ENCODE data around the gene TEAD1.
A peak's percentile ranks its signal among the peaks of the same experiment; 100 is the strongest.

Gene TEAD1

GRCh38 chr11:12673924-12674570, at the start of gene TEAD1:
Gene TEAD1 (plus strand): TSS chr11:12674421.
- H3K27ac ChIP-seq = peak within 1 kb of the TSS; percentile 95
- ChIA-PET CTCF (interaction anchor here (0.7 kb wide), 1 partner anchor 186 kb away, joined by 5 read pairs; no protein-coding TSS in a partner anchor), POLR2A (ENCODE audit: low non-redundant PET) (interaction anchor here (0.5 to 0.6 kb wide), 2 partner anchors 137 to 416 kb away, joined by 3 read pairs; no protein-coding TSS in a partner anchor)
- no peak for TF ChIP-seq CTCF (conservative IDR thresholded peaks at IDR 0.05; ENCODE audit: low read depth)
- DNase-seq (ENCODE audit: low spot score) = peak; percentile 94

GRCh38 chr11:12624595-12624994, 49.6 kb upstream of the TEAD1 start:
- CTCF ChIA-PET = no interaction called here

GRCh38 chr11:12625438-12626071, 48.7 kb upstream of the TEAD1 start:
- ChIA-PET POLR2A (ENCODE audit: low non-redundant PET) (no interaction called here), CTCF (no interaction called here)
- peak; percentile 25 for DNase-seq (ENCODE audit: low spot score)
- no peak for TF ChIP-seq CTCF (conservative IDR thresholded peaks at IDR 0.05; ENCODE audit: low read depth)
- no peak overlapping the region for H3K27ac ChIP-seq

More at GRCh38 chr11:12624595-12624994, 49.6 kb upstream of the TEAD1 start:
- TF ChIP-seq CTCF (conservative IDR thresholded peaks at IDR 0.05; ENCODE audit: low read depth) = no peak
- POLR2A ChIA-PET (ENCODE audit: low non-redundant PET) = no interaction called here
- no peak for DNase-seq (ENCODE audit: low spot score)
- no peak overlapping the region for H3K27ac ChIP-seq

- ChIA-PET POLR2A (ENCODE audit: low non-redundant PET) (no interaction called here), CTCF (no interaction called here)
- DNase-seq (ENCODE audit: low spot score) = no peak
- TF ChIP-seq CTCF (conservative IDR thresholded peaks at IDR 0.05; ENCODE audit: low read depth) = no peak
- H3K27ac ChIP-seq = no peak overlapping the region
Observed at GRCh38 chr11:12626616-12627015, 47.6 kb upstream of the TEAD1 start.

- TF ChIP-seq CTCF (conservative IDR thresholded peaks at IDR 0.05; ENCODE audit: low read depth) = no peak
- no peak for DNase-seq (ENCODE audit: low spot score)
- ChIA-PET POLR2A (ENCODE audit: low non-redundant PET) (no interaction called here), CTCF (interaction anchor here (0.6 kb wide), 1 partner anchor 270 kb away, joined by 3 read pairs; no protein-coding TSS in a partner anchor)
- H3K27ac ChIP-seq = no peak overlapping the region
Observed at GRCh38 chr11:12628314-12628713, 45.9 kb upstream of the TEAD1 start.

- no peak for DNase-seq (ENCODE audit: low spot score)
- ChIA-PET CTCF (interaction anchor here (0.6 kb wide), 1 partner anchor 1208 kb away, joined by 3 read pairs; no protein-coding TSS in a partner anchor), POLR2A (ENCODE audit: low non-redundant PET) (no interaction called here)
- no peak for TF ChIP-seq CTCF (conservative IDR thresholded peaks at IDR 0.05; ENCODE audit: low read depth)
- no peak overlapping the region for H3K27ac ChIP-seq
Observed at GRCh38 chr11:12629601-12630313, 44.5 kb upstream of the TEAD1 start.

Measured in RWPE1 (cell line).